SIG-M5 treated with dmso at 0.1 percent for 504 hours (cell line): ENCODE results near the gene FURIN.
"Not testable (repeated sequence)": the region's sequence is repeated elsewhere in the genome, so short reads cannot be mapped to it uniquely, and the experiment has no call there.

Experiments
- DNase-seq: peaks from one replicate; lab custom pipeline; 2025; ENCODE audit not compliant: unreplicated experiment; lab: John Stamatoyannopoulos, UW

Gene FURIN

DNA sequence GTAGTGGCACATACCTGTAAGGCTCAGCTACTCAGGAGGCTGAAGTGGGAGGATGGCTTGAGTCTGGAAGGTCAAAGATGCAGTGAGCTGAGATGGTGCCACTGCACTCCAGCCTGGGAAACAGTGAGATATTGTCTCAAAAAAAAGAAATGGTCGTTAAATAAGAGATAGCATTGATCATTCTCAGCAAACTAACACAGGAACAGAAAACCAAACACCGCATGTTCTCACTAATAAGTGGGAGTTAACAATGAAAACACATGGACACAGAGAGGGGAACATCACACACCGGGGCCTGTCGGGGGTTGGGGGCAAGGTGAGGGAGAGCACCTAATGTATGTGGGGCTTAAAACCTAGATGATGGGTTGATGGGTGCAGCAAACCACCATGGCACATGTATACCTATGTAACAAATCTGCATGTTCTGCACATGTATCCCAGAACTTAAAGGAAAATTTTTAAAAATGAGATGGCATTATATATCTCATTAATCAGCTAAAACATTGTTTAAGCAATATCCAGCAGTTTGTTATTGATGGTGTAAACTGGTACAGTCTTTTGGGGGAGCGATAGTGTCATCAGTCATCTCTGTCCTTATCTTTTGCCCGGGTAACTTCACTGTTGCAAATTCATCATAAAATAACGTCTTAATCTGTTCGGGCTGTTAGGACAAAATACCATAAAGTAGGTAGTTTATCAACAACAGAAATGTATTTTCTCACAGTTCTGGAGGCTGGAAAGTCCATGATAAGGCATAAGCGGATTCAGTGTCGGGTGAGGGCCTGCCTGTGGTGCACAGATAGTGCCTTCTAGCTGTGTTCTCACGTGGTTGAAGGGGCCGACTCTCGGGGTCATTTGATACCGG lies 33.0 kb downstream of the FURIN start:
- DNase-seq = no peak

DNA sequence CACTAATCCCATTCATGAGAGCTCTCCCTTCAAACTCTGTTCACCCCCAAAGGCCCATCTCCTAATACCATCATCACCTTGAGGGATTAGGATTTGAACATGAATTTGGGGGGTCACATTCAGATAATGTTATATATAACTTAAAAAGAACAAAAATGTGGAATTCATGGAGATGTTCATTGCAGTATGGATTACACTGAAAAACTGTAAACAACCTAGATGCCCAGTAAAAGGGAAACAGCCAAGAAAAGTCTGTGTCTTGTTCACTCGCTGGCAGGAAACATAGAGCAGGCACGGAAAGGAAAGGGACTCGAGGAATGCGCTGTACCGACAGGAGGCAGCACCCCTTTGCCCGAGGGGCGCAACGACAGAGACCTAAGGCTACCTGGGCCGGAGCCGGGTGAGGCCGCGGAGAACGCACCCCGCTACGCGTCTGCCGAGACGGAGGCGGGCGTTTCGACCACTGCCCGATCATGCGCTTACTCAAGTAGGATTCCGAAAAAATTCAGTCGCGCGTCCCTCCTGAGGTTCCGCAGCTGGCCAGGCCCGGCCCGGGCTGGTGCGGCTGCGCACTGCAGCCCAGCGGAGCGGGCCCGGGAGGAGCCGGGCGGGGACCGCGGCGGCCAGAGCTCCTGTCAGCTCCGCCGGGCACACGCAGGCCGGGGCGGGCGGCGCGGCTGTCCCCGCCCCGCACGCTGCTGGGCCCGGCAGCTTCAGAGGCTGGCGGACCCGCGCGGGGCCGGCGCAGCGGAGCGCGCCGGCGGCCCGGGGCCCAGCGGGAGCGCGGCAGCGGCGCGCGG lies 33.9 kb downstream of the FURIN start:
- DNase-seq = peak; percentile 84

- peak; percentile 44 for DNase-seq
Observed at GRCh38 chr15:90902840-90903732, 34.7 kb downstream of the FURIN start, which contains the start of gene MAN2A2. MAN2A2 (plus strand) TSS chr15:90903302; CDS start chr15:90904208, 906 bp downstream.

GRCh38 chr15:90903733-90904536 lies 35.5 kb downstream of the FURIN start:
- DNase-seq = peak; percentile 1

- no peak for DNase-seq
Observed at GRCh38 chr15:90904746-90905145, 36.4 kb downstream of the FURIN start.

DNA sequence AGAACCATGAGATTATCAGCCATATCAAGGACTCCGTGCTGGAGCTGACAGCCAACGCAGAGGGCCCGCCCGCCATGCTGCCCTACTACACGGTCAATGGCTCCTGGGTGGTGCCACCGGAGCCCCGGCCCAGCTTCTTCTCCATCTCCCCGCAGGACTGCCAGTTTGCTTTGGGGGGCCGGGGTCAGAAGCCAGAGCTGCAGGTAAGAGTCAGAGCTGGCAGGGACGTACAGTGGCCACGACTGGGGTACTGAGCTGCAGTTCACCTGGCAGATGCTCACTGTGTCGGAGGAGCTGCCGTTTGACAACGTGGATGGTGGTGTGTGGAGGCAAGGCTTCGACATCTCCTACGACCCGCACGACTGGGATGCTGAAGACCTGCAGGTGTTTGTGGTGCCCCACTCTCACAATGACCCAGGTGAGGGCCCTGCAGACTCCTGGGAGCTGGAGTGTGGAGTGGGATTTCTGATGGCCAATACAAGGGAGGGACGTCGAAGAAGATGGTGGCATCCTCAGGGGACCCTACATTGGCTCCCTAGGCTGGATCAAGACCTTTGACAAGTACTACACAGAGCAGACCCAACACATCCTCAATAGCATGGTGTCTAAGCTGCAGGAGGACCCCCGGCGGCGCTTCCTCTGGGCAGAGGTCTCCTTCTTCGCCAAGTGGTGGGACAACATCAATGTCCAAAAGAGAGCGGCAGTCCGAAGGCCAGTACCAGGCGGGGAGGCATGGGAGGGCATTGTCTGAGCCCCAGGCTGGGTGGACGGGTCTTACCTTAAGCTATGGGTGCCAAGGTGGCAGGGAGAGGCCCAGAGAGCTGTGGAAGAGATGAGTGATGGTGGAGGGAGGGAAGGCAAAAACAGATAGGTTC lies 37.2 kb downstream of the FURIN start:
- no peak for DNase-seq

DNA sequence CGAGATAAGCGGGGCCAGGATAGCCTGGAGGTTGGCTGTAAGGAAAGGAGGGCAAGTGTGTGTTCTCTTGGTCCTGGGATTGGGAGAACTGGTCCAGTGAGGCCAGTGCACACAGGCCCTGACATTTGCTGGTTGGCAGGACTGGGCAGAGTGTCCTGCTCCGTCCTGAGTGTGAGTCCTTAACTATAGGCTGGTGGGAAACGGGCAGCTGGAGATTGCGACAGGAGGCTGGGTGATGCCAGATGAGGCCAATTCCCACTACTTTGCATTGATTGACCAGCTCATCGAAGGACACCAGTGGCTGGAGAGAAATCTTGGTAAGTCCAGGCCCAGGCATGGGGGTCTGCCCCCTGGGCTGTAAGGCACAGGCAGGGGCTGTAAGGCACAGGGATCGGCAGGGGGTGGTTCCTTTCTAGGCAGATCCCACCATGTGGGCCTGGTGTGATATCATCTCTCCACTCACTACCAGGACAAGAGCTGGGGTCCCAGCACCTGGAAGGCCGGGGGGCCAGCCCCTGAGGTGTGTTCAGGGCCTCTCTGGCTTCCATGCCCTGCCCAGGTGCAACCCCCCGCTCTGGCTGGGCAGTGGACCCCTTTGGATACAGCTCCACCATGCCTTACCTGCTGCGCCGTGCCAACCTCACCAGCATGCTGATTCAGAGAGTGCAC lies 37.9 kb downstream of the FURIN start:
- DNase-seq = no peak

DNA sequence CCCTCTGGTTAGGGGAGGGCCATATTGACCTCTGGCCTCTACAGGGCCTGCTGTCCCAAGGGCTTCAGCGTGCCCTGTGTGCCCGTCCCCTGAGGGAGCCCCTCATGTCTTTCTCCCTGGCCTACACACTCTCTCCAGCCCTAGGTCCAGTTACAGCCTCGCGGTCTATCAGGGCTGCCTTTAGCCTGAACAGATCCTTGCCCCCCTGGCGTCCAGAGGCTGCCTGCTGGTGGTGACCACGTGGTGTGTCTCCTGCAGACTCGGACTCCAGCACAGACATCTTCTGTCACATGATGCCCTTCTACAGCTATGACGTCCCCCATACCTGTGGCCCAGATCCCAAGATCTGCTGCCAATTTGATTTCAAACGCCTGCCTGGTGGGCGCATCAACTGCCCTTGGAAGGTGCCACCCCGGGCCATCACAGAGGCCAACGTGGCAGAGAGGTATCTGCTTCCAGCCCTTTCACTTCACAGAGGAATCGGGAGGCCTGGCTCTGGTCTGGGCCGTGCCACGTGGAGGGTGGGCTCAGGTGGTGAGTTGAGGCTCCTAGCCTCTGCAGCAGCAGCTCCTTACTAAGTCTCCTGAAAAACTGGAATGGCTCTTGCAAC lies 38.8 kb downstream of the FURIN start:
- no peak for DNase-seq

DNA sequence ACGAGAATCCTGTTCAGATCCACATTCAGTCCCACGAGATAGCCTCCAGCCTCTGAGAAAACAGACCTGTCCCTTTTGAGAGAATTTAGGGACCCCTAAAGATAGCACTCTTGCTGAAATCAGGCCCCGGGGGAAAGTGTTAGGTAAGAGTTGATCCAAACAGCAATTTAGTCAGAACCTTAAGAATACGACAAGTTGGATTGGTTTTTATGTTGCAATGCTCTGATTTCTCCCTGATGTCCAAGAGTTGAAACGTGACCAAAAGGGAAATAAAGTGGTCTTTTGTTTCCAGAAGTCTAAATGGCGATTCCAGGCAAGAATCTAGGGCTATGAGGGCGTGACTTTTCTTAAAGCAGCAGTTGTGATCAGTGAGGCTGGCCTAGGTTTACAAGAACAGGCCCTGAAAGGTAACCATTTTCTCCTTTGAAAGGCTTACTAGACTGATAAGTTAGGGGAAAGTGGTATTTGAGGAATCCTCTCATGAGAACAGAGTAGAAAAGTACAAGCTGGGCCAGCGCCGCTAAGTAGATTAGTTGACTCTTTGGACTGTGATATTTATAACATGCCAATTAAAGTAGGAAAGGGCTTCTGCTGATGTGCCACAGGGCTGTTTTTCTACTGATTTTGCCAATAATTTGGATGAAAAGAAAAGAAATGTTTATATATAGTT lies 39.6 kb downstream of the FURIN start:
- no peak for DNase-seq

GRCh38 chr15:90909449-90909848 lies 41.1 kb downstream of the FURIN start:
- DNase-seq = not testable (repeated sequence)

DNA sequence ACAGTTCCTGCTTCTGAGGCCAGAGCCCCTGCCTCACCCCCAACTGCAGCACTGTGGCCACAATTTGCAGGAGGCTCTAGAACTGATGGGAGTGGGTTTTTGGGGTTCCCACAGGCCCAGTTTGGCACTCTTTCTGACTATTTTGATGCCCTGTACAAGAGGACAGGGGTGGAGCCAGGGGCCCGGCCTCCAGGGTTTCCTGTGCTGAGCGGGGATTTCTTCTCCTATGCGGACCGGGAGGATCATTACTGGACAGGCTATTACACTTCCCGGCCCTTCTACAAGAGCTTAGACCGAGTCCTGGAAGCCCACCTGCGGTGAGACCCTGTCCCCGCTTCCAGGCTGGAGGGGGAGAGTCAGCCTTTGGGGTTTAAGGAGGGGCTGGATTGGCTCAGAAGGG lies 41.6 kb downstream of the FURIN start:
- no peak for DNase-seq

GRCh38 chr15:90910441-90911301 lies 42.3 kb downstream of the FURIN start:
- DNase-seq = no peak

GRCh38 chr15:90911302-90911623 lies 42.9 kb downstream of the FURIN start:
- no peak for DNase-seq

- no peak for DNase-seq
Observed at GRCh38 chr15:90911906-90912769, 43.8 kb downstream of the FURIN start.

GRCh38 chr15:90912770-90913075 lies 44.3 kb downstream of the FURIN start:
- no peak for DNase-seq

DNA sequence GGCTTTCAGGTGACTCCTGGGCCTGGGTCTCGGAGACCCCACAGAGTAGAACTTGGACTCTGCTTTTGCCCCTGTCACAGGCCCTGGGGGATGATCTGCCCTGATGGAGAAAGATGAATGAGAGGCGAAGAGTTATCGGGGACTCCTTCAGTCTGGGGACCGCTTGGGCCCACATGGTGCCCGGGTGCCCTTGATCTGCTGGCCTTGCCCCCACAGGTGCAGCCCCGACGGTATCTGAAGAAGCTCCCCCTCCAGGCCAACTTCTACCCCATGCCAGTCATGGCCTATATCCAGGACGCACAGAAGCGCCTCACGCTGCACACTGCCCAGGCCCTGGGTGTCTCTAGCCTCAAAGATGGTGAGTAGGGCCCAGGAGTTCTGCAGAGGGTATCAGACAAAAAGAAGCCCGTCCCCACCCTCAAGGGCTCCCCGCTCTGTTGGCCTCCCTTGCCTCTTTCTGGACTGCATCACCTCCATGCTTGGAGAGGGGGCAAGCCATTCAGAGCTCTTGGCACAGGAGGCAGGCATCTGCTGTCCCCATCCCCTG lies 45.1 kb downstream of the FURIN start:
- no peak for DNase-seq
